HFF-Myc (cell line): ENCODE measurements around the gene HAAO.

Experiments used
- DNase-seq: peaks from one replicate; pipeline ENCODE4 v3.0.0-alpha.2; 2011; ENCODE audit warnings: low read depth; ENCODE audit errors: extremely low read depth
- H3K4me3 ChIP-seq: replicated peaks from 2 replicates; pipeline ENCODE4 v1.5.1; 2011; ENCODE audit warnings: low read depth, mild to moderate bottlenecking, control low read depth, low read length
- CTCF ChIP-seq: IDR thresholded peaks from 2 replicates; pipeline ENCODE4 v1.5.1; 2012; ENCODE audit warnings: mild to moderate bottlenecking, low read depth, low read length, control low read depth; ENCODE audit errors: missing control alignments

Gene HAAO

GRCh38 chr2:42813763-42814162, 21.4 kb upstream of the HAAO start:
- TF ChIP-seq CTCF = no peak
- DNase-seq = no peak
- no peak overlapping the region for H3K4me3 ChIP-seq

- no peak overlapping the region for H3K4me3 ChIP-seq
- DNase-seq = no peak
- TF ChIP-seq CTCF = peak; percentile 43
Observed at GRCh38 chr2:42812899-42813479, 20.6 kb upstream of the HAAO start.

- peak overlapping the region; percentile 52 for H3K4me3 ChIP-seq
- no peak for DNase-seq
- no peak for TF ChIP-seq CTCF
Observed at GRCh38 chr2:42810971-42811811, 18.8 kb upstream of the HAAO start.

- peak; percentile 92 for DNase-seq
- no peak for TF ChIP-seq CTCF
- H3K4me3 ChIP-seq = peak overlapping the region; percentile 52
Observed at GRCh38 chr2:42810121-42810970, 18.0 kb upstream of the HAAO start.

DNA sequence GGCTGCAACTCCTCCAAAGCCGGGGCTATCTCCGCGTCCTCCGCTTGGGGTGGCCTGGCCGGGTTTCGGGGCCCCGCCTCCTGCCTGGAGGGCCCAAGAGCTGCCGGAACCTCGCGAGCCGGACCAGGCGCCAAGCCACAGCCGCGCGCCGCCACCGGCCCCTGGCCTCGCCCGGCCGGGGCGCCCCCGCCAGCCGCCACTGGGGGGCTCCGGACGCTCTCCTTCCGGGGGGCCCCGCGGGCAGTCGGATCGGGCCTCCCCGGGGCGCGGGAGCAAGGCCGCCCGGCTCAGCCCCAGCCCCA, 17.4 kb upstream of the HAAO start:
- no peak for TF ChIP-seq CTCF
- DNase-seq = no peak
- peak overlapping the region; percentile 52 for H3K4me3 ChIP-seq

DNA sequence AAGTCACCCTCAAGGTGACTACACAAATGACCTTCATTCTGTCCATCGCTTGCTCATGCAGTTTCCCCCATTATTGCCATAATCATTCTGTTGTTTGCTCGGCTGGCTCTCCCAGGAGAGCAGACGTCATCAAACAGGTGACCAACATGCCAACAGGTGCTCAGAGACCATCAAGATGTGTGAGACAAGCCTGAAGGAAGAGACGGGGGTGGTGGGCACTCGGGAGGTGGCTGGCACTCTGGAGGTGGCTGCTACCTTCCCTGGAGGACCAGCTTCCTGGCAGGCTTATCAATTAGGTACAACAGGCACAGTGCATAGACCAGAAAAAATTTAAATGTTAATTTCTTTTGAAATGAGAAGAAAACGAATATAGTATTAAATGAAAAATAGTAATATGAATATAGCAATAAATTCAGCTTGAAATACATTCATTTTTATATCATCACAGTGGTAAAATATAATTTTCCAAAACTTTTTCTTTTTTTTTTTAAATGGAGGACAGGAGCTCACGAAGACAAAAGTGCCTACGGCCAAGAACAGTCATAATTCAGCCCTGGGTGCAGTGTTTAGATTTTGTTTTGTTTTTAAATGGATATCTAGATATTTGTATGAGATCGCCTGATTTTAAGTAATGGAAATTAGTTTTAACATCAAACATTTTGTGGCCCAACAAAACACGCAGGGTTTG, 16.9 kb upstream of the HAAO start:
- DNase-seq = no peak
- TF ChIP-seq CTCF = no peak
- peak overlapping the region; percentile 52 for H3K4me3 ChIP-seq
